ENCODE measurements around the gene CRLF1.

- TF ChIP-seq CTCF (tag by site-specific recombination; IDR thresholded peaks at IDR 0.05) (no peak), BCL11A (tag by site-specific recombination; IDR thresholded peaks at IDR 0.05; ENCODE audit: low read depth) (no peak), ZBTB8A (tag by site-specific recombination; IDR thresholded peaks at IDR 0.05) (no peak), MZF1 (tag by site-specific recombination; IDR thresholded peaks at IDR 0.05; ENCODE audit: borderline replicate concordance) (no peak), ZNF692 (tag by site-specific recombination; IDR thresholded peaks at IDR 0.05) (no peak), INSM2 (tag by site-specific recombination; IDR thresholded peaks at IDR 0.05) (no peak), GLIS1 (tag by site-specific recombination; IDR thresholded peaks at IDR 0.05) (no peak), ZXDB (tag by site-specific recombination; IDR thresholded peaks at IDR 0.05) (no peak)
Measured at GRCh38 chr19:18595475-18595874, 11.1 kb downstream of the CRLF1 start.
